Natural killer cell (primary cell): ENCODE measurements around the gene ZNF473. TPM values are rescaled to one million over a fixed set of nuclear protein-coding genes. Genes with fewer than 3 reads are reported as not detected.
A peak's percentile ranks its signal among the peaks of the same experiment; 100 is the strongest.

Experiments used
- ATAC-seq, 3 donors: fragments of 150-1000 bp in 2 of 3; fragments of 200-7000 bp in 1 of 3; cut with Tn5 transposase; 1 replicate in 1 of 3; 2 replicates in 2 of 3; pipeline ENCODE4 v1.10.0; 2021; ENCODE audit warnings: mild to moderate bottlenecking in 2 of 3, moderate library complexity in 2 of 3
- DNase-seq, 2 donors: peaks; one replicate each; pipeline versions ENCODE4 v3.0.0 to v3.0.0-alpha.2; 2013 to 2021; ENCODE audit warnings: mixed read lengths in 1 of 2
- H3K27ac ChIP-seq: one replicate; pipeline ENCODE4 v1.5.1; 2013; ENCODE audit warnings: mild to moderate bottlenecking, low read length
- H3K27me3 ChIP-seq: one replicate; pipeline ENCODE4 v1.6.1; 2013; ENCODE audit warnings: low read length; ENCODE audit not compliant: control insufficient read depth, insufficient read depth
- H3K36me3 ChIP-seq: one replicate; pipeline ENCODE4 v1.6.1; 2013; ENCODE audit warnings: low read length; ENCODE audit not compliant: control insufficient read depth, insufficient read depth
- H3K4me1 ChIP-seq: one replicate; pipeline ENCODE4 v1.6.1; 2013; ENCODE audit warnings: low read length; ENCODE audit not compliant: control insufficient read depth, insufficient read depth
- H3K4me3 ChIP-seq: one replicate; pipeline ENCODE4 v1.5.1; 2013; ENCODE audit warnings: low read length
- H3K9me3 ChIP-seq: one replicate; pipeline ENCODE4 v1.6.1; 2013; ENCODE audit warnings: low read length; ENCODE audit not compliant: control insufficient read depth, insufficient read depth
- H3K27ac Mint-ChIP-seq, 2 donors: one replicate each; pipeline ENCODE4 v1.8.0; 2022; ENCODE audit warnings: mild to moderate bottlenecking in 2 of 2, mixed read lengths in 2 of 2, moderate library complexity in 1 of 2
- H3K27me3 Mint-ChIP-seq, 2 donors: one replicate each; pipeline ENCODE4 v1.8.0; 2022; ENCODE audit warnings: low read depth in 2 of 2, mixed read lengths in 2 of 2
- H3K36me3 Mint-ChIP-seq: one replicate; pipeline ENCODE4 v1.8.0; 2022; ENCODE audit warnings: mixed read lengths
- H3K4me1 Mint-ChIP-seq, 2 donors: one replicate each; pipeline ENCODE4 v1.8.0; 2022; ENCODE audit warnings: mixed read lengths in 2 of 2
- H3K4me3 Mint-ChIP-seq: one replicate; pipeline ENCODE4 v1.8.0; 2022; ENCODE audit warnings: mild to moderate bottlenecking, moderate library complexity, mixed read lengths
- H3K9me3 Mint-ChIP-seq, 2 donors: one replicate each; pipeline ENCODE4 v1.8.0; 2022; ENCODE audit warnings: mixed read lengths in 2 of 2
- CTCF ChIP-seq: fragments of 200-600 bp; IDR thresholded peaks from one replicate; pipeline ENCODE4 v1.8.0; 2022; ENCODE audit warnings: antibody characterized with exemption
- WGBS: methylation state at CpG from one replicate; pipeline ENCODE4 v1.1.7; 2013; ENCODE audit warnings: missing lambda C conversion rate; ENCODE audit not compliant: insufficient coverage; 5-methylcytosine and 5-hydroxymethylcytosine counted together
- intact Hi-C: fragments of 100-400 bp; cut with micrococcal nuclease; formaldehyde crosslinking; loops from one replicate; pipeline ENCODE4 v1.14.2; 2022
- total RNA-seq, 4 donors: library from RNA; stranded (reverse); fragments of 120-200 nt in 1 of 4; gene quantifications; one replicate each; pipeline versions ENCODE4 v1.2.3 to v1.2.4, GENCODE V29; 2013 to 2022

The ZNF473 gene
- total RNA-seq, 3 donors from 2014 or later (not counting 1 experiment from before 2014, with no cell fraction given) = 7.9 to 16.2 (median 12.9) TPM

- no peak overlapping the region for H3K4me3 Mint-ChIP-seq
- intact Hi-C loops = no loop called here
- ATAC-seq (no peak), DNase-seq (no peak)
- H3K27me3 Mint-ChIP-seq = no peaks in the 10 kb centered on the region
- no peaks in the 10 kb centered on the region for H3K9me3 ChIP-seq
- peaks cover 16% of the 10 kb centered on the region for H3K4me1 ChIP-seq
- TF ChIP-seq CTCF = no peak
- no peak overlapping the region for H3K4me3 ChIP-seq
- no peaks in the 10 kb centered on the region for H3K36me3 Mint-ChIP-seq
- peaks cover 14% of the 10 kb centered on the region in 2 donors for H3K4me1 Mint-ChIP-seq
- no peaks in the 10 kb centered on the region for H3K9me3 Mint-ChIP-seq
- peak overlapping the region; percentile 23 to 90 for H3K27ac Mint-ChIP-seq
- no peaks in the 10 kb centered on the region for H3K36me3 ChIP-seq
- 67% methylated on average over 6 of the region's 8 CpGs for WGBS
- no peak overlapping the region for H3K27ac ChIP-seq
- H3K27me3 ChIP-seq = no peaks in the 10 kb centered on the region
Observed at GRCh38 chr19:50051964-50052363, 26.2 kb downstream of the ZNF473 start.

GRCh38 chr19:50053119-50053518 lies 27.3 kb downstream of the ZNF473 start:
- DNase-seq = no peak
- no peak for ATAC-seq
- no peaks in the 10 kb centered on the region for H3K36me3 ChIP-seq
- H3K27me3 Mint-ChIP-seq = no peaks in the 10 kb centered on the region
- H3K27me3 ChIP-seq = no peaks in the 10 kb centered on the region
- peaks cover under 1% of the 10 kb centered on the region for H3K9me3 ChIP-seq
- TF ChIP-seq CTCF = no peak
- H3K27ac Mint-ChIP-seq = peak overlapping the region in 1 of 2 donors; percentile 37
- no peak overlapping the region for H3K27ac ChIP-seq
- no peak overlapping the region for H3K4me3 ChIP-seq
- 0% methylated on average over 1 of the region's 4 CpGs for WGBS
- peaks cover 16% of the 10 kb centered on the region for H3K4me1 ChIP-seq
- H3K36me3 Mint-ChIP-seq = no peaks in the 10 kb centered on the region
- H3K4me1 Mint-ChIP-seq = peaks cover 14% of the 10 kb centered on the region in 2 donors
- intact Hi-C loops = no loop called here
- H3K9me3 Mint-ChIP-seq = no peaks in the 10 kb centered on the region
- no peak overlapping the region for H3K4me3 Mint-ChIP-seq

- no peaks in the 10 kb centered on the region for H3K4me1 ChIP-seq
- Mint-ChIP-seq H3K36me3 (no peaks in the 10 kb centered on the region), H3K9me3 (no peaks in the 10 kb centered on the region), H3K4me1 (no peaks in the 10 kb centered on the region), H3K4me3 (no peak overlapping the region), H3K27ac (no peak overlapping the region), H3K27me3 (peaks cover 0 to 3% of the 10 kb centered on the region in 2 donors)
- no peak for TF ChIP-seq CTCF
- H3K27ac ChIP-seq = no peak overlapping the region
- ATAC-seq (no peak), DNase-seq (no peak)
- WGBS = 100% methylated on average over 2 of the region's 2 CpGs
- no peaks in the 10 kb centered on the region for H3K36me3 ChIP-seq
- H3K9me3 ChIP-seq = peaks cover 24% of the 10 kb centered on the region
- no peaks in the 10 kb centered on the region for H3K27me3 ChIP-seq
- intact Hi-C loops = no loop called here
- H3K4me3 ChIP-seq = no peak overlapping the region
Observed at GRCh38 chr19:50058425-50058824, 32.6 kb downstream of the ZNF473 start.

- H3K9me3 Mint-ChIP-seq = no peaks in the 10 kb centered on the region
- H3K27me3 Mint-ChIP-seq = peaks cover 0 to 3% of the 10 kb centered on the region in 2 donors
- Histone ChIP-seq H3K27ac (no peak overlapping the region), H3K9me3 (peaks cover 24% of the 10 kb centered on the region), H3K27me3 (no peaks in the 10 kb centered on the region), H3K4me1 (no peaks in the 10 kb centered on the region), H3K36me3 (no peaks in the 10 kb centered on the region), H3K4me3 (no peak overlapping the region)
- H3K4me3 Mint-ChIP-seq = no peak overlapping the region
- 49% methylated on average over 2 of the region's 6 CpGs for WGBS
- DNase-seq (no peak), ATAC-seq (no peak)
- no peak overlapping the region for H3K27ac Mint-ChIP-seq
- TF ChIP-seq CTCF = no peak
- H3K36me3 Mint-ChIP-seq = no peaks in the 10 kb centered on the region
- no peaks in the 10 kb centered on the region for H3K4me1 Mint-ChIP-seq
- intact Hi-C loops = no loop called here
Observed at GRCh38 chr19:50059045-50059444, 33.2 kb downstream of the ZNF473 start.
